ENCODE data around the gene TYMP. TPM values are rescaled to one million over a fixed set of nuclear protein-coding genes. Genes with fewer than 3 reads are reported as not detected.
"Not testable (repeated sequence)": the region's sequence is repeated elsewhere in the genome, so short reads cannot be mapped to it uniquely, and the experiment has no call there.

TYMP gene
- total RNA-seq, 1 experiment from 2014 or later = 41.0 TPM

GRCh38 chr22:50544746-50545253, 15.0 kb upstream of the TYMP start:
- Mint-ChIP-seq H3K27me3 (ENCODE audit: insufficient read depth, unreplicated experiment) (no peaks in the 10 kb centered on the region), H3K9me3 (ENCODE audit: unreplicated experiment) (no peaks in the 10 kb centered on the region), H3K27ac (ENCODE audit: low read depth, unreplicated experiment) (peak overlapping the region; percentile 28), H3K4me3 (ENCODE audit: unreplicated experiment) (peak overlapping the region; percentile 36), H3K36me3 (ENCODE audit: insufficient read depth, unreplicated experiment) (no peaks in the 10 kb centered on the region), H3K4me1 (ENCODE audit: insufficient read depth, unreplicated experiment) (peaks cover 31% of the 10 kb centered on the region)
- ChIA-PET POLR2A (interaction anchor here (0.7 to 2.1 kb wide), 9 partner anchors 13 to 94 kb away, joined by 3 to 13 read pairs (median 5); partner anchors contain the start of genes SCO2, SYCE3 and TYMP), CTCF (interaction anchor here (0.6 to 1.3 kb wide), 3 partner anchors 15 to 34 kb away, joined by 3 to 5 read pairs (median 3); partner anchors contain the start of gene SYCE3)
- DNase-seq (ENCODE audit: unreplicated experiment) = peak; percentile 91
- TF ChIP-seq, protein P1, sequence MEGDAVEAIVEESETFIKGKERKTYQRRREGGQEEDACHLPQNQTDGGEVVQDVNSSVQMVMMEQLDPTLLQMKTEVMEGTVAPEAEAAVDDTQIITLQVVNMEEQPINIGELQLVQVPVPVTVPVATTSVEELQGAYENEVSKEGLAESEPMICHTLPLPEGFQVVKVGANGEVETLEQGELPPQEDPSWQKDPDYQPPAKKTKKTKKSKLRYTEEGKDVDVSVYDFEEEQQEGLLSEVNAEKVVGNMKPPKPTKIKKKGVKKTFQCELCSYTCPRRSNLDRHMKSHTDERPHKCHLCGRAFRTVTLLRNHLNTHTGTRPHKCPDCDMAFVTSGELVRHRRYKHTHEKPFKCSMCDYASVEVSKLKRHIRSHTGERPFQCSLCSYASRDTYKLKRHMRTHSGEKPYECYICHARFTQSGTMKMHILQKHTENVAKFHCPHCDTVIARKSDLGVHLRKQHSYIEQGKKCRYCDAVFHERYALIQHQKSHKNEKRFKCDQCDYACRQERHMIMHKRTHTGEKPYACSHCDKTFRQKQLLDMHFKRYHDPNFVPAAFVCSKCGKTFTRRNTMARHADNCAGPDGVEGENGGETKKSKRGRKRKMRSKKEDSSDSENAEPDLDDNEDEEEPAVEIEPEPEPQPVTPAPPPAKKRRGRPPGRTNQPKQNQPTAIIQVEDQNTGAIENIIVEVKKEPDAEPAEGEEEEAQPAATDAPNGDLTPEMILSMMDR (IDR thresholded peaks at IDR 0.05; ENCODE audit: unreplicated experiment) = no peak
- intact Hi-C loops (cut with micrococcal nuclease) = no loop called here
- no TSS peak for BruUV-seq (replicated peaks)

DNA sequence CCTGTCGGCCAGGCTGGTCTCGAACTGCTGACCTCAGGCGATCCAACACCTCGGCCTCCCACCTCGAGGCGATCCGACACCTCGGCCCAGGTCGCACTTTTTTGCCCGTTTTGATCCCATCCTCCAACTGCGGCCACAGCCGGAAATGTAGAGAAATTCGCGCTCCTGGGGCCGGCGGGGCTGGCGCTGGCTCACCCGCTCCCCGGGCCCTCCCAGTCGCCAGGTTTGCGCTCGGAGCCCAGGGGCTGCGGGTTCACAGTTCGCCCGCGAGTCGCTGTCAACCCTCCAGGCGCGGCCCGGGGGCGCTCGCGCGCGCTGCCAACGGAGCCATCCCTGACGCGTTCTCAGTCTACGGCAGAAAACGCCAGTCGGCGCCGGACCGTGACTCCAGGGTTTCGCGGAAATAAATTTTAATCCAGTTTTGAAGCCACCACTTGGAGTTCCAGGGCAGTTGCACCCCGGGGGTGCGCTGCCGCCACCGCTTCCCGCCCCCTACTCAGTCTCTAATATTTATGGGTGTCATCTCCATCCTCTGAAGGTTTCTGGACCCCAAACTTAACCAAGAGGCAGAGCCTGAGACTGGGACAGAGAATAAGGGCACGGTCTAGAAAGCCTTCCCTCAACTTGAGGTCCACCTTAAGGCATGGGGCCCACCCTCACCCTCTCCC, 14.4 kb upstream of the TYMP start:
- Mint-ChIP-seq H3K9me3 (ENCODE audit: unreplicated experiment) (no peaks in the 10 kb centered on the region), H3K27ac (ENCODE audit: low read depth, unreplicated experiment) (peak overlapping the region; percentile 28), H3K27me3 (ENCODE audit: insufficient read depth, unreplicated experiment) (no peaks in the 10 kb centered on the region), H3K4me1 (ENCODE audit: insufficient read depth, unreplicated experiment) (peaks cover 31% of the 10 kb centered on the region), H3K4me3 (ENCODE audit: unreplicated experiment) (peak overlapping the region; percentile 36), H3K36me3 (ENCODE audit: insufficient read depth, unreplicated experiment) (no peaks in the 10 kb centered on the region)
- TF ChIP-seq, protein P1 (IDR thresholded peaks at IDR 0.05; ENCODE audit: unreplicated experiment) = peak; percentile 26
- no TSS peak for BruUV-seq (replicated peaks)
- peak; percentile 18 for DNase-seq (ENCODE audit: unreplicated experiment)
- intact Hi-C loops (cut with micrococcal nuclease) = no loop called here
- CTCF ChIA-PET = interaction anchor here (0.7 to 1.3 kb wide), 2 partner anchors 16 to 19 kb away, joined by 3 to 5 read pairs; partner anchors contain the start of gene SYCE3
- POLR2A ChIA-PET = interaction anchor here (0.7 to 9.2 kb wide), 11 partner anchors 13 to 94 kb away, joined by 3 to 170 read pairs (median 5); partner anchors contain the start of genes SCO2, SYCE3 and TYMP

DNA sequence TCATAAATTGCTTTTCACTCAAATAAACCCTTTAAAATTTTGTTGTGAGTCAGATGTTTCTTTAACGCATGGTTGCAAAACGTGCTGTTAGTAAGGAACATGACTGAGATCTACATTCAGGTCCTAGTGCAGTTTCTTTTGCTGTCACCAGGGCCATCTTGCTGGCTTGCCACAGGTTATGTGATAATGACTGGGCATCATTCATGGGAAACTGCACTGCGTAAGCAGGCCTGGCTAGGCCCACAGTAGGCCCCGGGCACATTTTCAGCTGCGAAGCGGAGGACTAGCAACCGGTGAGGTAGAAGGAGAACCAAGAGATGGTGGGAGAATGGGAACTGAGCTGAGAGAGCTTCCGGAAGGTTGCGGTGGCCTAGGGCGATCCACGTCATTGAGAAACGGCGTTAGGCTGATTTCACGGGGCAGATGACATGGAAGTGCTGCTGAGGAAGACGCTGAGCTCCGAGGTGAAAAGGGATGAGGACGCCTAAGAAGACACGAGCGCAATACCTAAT, 12.7 kb upstream of the TYMP start:
- BruUV-seq (replicated peaks) = no TSS peak
- POLR2A ChIA-PET = interaction anchor here (4.2 to 9.2 kb wide), 4 partner anchors 11 to 39 kb away, joined by 33 to 170 read pairs (median 56); partner anchors contain the start of genes CHKB, SCO2, SYCE3 and TYMP
- no peaks in the 10 kb centered on the region for H3K27me3 Mint-ChIP-seq (ENCODE audit: insufficient read depth, unreplicated experiment)
- no peaks in the 10 kb centered on the region for H3K36me3 Mint-ChIP-seq (ENCODE audit: insufficient read depth, unreplicated experiment)
- H3K9me3 Mint-ChIP-seq (ENCODE audit: unreplicated experiment) = no peaks in the 10 kb centered on the region
- intact Hi-C loops (cut with micrococcal nuclease) = no loop called here
- CTCF ChIA-PET = interaction anchor here (1.3 kb wide), 1 partner anchor 20 kb away, joined by 3 read pairs; the partner anchor contains the start of gene SYCE3
- DNase-seq (ENCODE audit: unreplicated experiment) = peak; percentile 67
- peak overlapping the region; percentile 97 for H3K27ac Mint-ChIP-seq (ENCODE audit: low read depth, unreplicated experiment)
- H3K4me1 Mint-ChIP-seq (ENCODE audit: insufficient read depth, unreplicated experiment) = peaks cover 41% of the 10 kb centered on the region
- TF ChIP-seq, protein P1 (IDR thresholded peaks at IDR 0.05; ENCODE audit: unreplicated experiment) = peak; percentile 22
- no peak overlapping the region for H3K4me3 Mint-ChIP-seq (ENCODE audit: unreplicated experiment)

- not testable (repeated sequence) for BruUV-seq (replicated peaks); H3K9me3 Mint-ChIP-seq (ENCODE audit: unreplicated experiment); H3K27me3 Mint-ChIP-seq (ENCODE audit: insufficient read depth, unreplicated experiment); H3K36me3 Mint-ChIP-seq (ENCODE audit: insufficient read depth, unreplicated experiment)
- intact Hi-C loops (cut with micrococcal nuclease) = loop anchor here (1.0 kb wide), 1 partner anchor 9 kb away; no protein-coding TSS in a partner anchor
- Mint-ChIP-seq H3K4me3 (ENCODE audit: unreplicated experiment) (peak overlapping the region; percentile 31), H3K27ac (ENCODE audit: low read depth, unreplicated experiment) (peak overlapping the region; percentile 97), H3K4me1 (ENCODE audit: insufficient read depth, unreplicated experiment) (peaks cover 41% of the 10 kb centered on the region)
- peak; percentile 96 for DNase-seq (ENCODE audit: unreplicated experiment)
- ChIA-PET POLR2A (interaction anchor here (0.6 to 9.2 kb wide), 9 partner anchors 10 to 80 kb away, joined by 3 to 170 read pairs (median 33); partner anchors contain the start of genes CHKB, LMF2, NCAPH2 and SCO2), CTCF (interaction anchor here (1.3 to 1.5 kb wide), 4 partner anchors 10 to 21 kb away, joined by 3 to 10 read pairs (median 4); partner anchors contain the start of genes SCO2 and SYCE3)
Observed at GRCh38 chr22:50541667-50542026, 11.8 kb upstream of the TYMP start.
